Measurements from ENCODE around the gene TOB1.

Gene TOB1

GRCh38 chr17:50868140-50868438 lies 1.9 kb upstream of the TOB1 start:
- TF ChIP-seq REST (IDR thresholded peaks at IDR 0.05; ENCODE audit: insufficient read depth in 1 of 2, low read depth in 2 of 2, low read length in 2 of 2) (no peak), FOXP2 (optimal IDR thresholded peaks at IDR 0.05; ENCODE audit: borderline replicate concordance, extremely low read depth, extremely low read length, insufficient read depth) (no peak), POLR2AphosphoS5 (IDR thresholded peaks at IDR 0.05; ENCODE audit: low read depth, low read length) (no peak), SIN3A (IDR thresholded peaks at IDR 0.05; ENCODE audit: borderline replicate concordance, insufficient read depth, low read length) (no peak), TAF1 (IDR thresholded peaks at IDR 0.05; ENCODE audit: borderline replicate concordance, insufficient read depth, low read length) (no peak)

GRCh38 chr17:50867363-50868139 lies 1.4 kb upstream of the TOB1 start:
- TF ChIP-seq FOXP2 (optimal IDR thresholded peaks at IDR 0.05; ENCODE audit: borderline replicate concordance, extremely low read depth, extremely low read length, insufficient read depth) (no peak), SIN3A (IDR thresholded peaks at IDR 0.05; ENCODE audit: borderline replicate concordance, insufficient read depth, low read length) (peak; percentile 83; the same call in 1 of the 2 replicates), TAF1 (IDR thresholded peaks at IDR 0.05; ENCODE audit: borderline replicate concordance, insufficient read depth, low read length) (peak; percentile 15; the same call in 1 of the 2 replicates), POLR2AphosphoS5 (IDR thresholded peaks at IDR 0.05; ENCODE audit: low read depth, low read length) (peak; percentile 66), REST (IDR thresholded peaks at IDR 0.05; ENCODE audit: insufficient read depth in 1 of 2, low read depth in 2 of 2, low read length in 2 of 2) (0 out of 4 replicates have a peak, but pooled peaks of 1 of the 2 experiments have one; percentile 7)

- TF ChIP-seq POLR2AphosphoS5 (IDR thresholded peaks at IDR 0.05; ENCODE audit: low read depth, low read length) (0 out of 2 replicates have a peak, but pooled peaks have one; percentile 47), FOXP2 (optimal IDR thresholded peaks at IDR 0.05; ENCODE audit: borderline replicate concordance, extremely low read depth, extremely low read length, insufficient read depth) (no peak)
Observed at GRCh38 chr17:50866950-50867362, 802 bp upstream of the TOB1 start.

- TF ChIP-seq REST (IDR thresholded peaks at IDR 0.05; ENCODE audit: insufficient read depth in 1 of 2, low read depth in 2 of 2, low read length in 2 of 2): no peak
- no peak; the same call in 1 of the 2 replicates for TF ChIP-seq SIN3A (IDR thresholded peaks at IDR 0.05; ENCODE audit: borderline replicate concordance, insufficient read depth, low read length)
- TF ChIP-seq TAF1 (IDR thresholded peaks at IDR 0.05; ENCODE audit: borderline replicate concordance, insufficient read depth, low read length): no peak
- no peak for TF ChIP-seq FOXP2 (optimal IDR thresholded peaks at IDR 0.05; ENCODE audit: borderline replicate concordance, extremely low read depth, extremely low read length, insufficient read depth)
- no peak for TF ChIP-seq POLR2AphosphoS5 (IDR thresholded peaks at IDR 0.05; ENCODE audit: low read depth, low read length)
Observed at GRCh38 chr17:50865868-50866260, 290 bp downstream of the TOB1 start.

GRCh38 chr17:50865060-50865867 lies 890 bp downstream of the TOB1 start:
- TF ChIP-seq TAF1 (IDR thresholded peaks at IDR 0.05; ENCODE audit: borderline replicate concordance, insufficient read depth, low read length) (peak; percentile 59; the same call in 1 of the 2 replicates), FOXP2 (optimal IDR thresholded peaks at IDR 0.05; ENCODE audit: borderline replicate concordance, extremely low read depth, extremely low read length, insufficient read depth) (no peak), SIN3A (IDR thresholded peaks at IDR 0.05; ENCODE audit: borderline replicate concordance, insufficient read depth, low read length) (peak; percentile 76; the same call in 1 of the 2 replicates), REST (IDR thresholded peaks at IDR 0.05; ENCODE audit: insufficient read depth in 1 of 2, low read depth in 2 of 2, low read length in 2 of 2) (0 out of 4 replicates have a peak, but pooled peaks of 1 of the 2 experiments have one; percentile 18), POLR2AphosphoS5 (IDR thresholded peaks at IDR 0.05; ENCODE audit: low read depth, low read length) (0 out of 2 replicates have a peak, but pooled peaks have one; percentile 36)
